HS-5 (cell line): ENCODE measurements around the gene DMAC2L.

ENCODE experiments used
- DNase-seq: peaks from one replicate; pipeline ENCODE4 v3.0.0-alpha.2; 2012; ENCODE audit warnings: low read depth

DMAC2L gene

DNA sequence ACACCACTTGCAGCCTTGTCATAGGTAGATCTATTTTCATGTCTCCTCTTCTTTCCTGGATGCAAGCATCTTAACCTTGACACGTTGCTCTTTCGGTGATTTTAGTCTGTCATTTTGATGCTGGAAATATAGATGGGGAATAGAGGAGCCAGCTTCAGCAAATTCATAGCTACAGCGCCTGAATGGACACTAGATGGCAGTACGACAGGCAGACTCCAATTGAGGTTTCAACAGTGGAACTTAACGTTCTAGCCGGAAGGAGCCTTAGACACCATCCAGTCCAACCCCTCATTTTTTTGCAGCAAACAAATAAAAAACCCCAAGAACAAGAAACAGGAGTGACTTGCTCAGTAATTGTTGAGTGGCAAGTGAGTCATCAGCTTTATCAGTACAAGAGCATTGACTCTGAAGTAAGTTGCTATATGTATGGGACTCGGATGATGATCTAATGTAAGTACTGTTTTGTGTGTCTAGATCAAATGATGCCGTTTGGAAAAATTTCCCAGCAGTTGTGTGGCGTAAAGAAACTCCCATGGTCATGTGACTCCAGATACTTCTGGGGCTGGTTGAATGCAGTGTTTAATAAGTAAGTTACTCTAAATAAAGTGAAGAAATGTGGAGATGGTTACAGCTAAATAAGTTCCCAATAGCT lies 9.0 kb downstream of the DMAC2L start:
- DNase-seq, result peak; percentile 93

DNA sequence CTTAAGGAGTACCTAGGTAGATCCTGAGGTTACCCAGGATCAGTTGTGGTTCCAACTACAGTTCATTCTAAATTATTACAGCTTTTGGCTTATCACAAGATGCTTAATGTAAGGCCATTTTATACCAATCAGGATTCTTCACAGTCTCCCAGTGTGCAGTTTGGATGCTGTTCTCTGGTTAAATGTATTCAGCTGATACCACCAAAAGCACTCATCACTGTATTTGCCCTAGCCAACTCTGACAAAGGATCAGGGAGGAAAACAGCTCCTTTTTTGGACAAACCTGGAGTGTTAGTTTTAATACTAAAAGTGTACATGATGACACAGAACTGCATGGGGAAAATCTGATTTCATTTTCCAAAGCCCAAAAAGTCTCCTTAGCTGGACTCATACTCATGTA lies 19.5 kb downstream of the DMAC2L start:
- no peak for DNase-seq

DNA sequence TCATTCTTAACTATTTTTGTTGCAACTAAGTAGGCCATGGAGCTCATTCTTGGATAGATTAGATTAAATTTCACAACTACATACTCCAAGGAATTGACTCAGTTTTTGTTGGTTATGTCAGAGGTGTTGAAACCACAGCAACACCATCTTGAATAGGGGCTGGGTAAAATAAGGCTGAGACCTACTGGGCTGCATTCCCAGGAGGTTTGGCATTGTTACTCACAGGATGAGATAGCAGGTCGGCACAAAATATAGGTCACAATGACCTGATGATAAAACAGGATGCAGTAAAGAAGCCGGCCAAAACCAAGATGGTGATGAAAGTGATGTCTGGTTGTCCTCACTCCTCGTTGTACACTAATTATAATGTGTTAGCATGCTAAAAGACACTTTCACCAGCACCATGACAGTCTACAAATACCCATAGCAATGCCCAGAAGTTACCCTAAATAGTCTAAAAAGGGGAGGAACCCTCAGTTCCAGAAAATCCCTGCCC lies 20.9 kb downstream of the DMAC2L start:
- DNase-seq, result peak; percentile 92

DNA sequence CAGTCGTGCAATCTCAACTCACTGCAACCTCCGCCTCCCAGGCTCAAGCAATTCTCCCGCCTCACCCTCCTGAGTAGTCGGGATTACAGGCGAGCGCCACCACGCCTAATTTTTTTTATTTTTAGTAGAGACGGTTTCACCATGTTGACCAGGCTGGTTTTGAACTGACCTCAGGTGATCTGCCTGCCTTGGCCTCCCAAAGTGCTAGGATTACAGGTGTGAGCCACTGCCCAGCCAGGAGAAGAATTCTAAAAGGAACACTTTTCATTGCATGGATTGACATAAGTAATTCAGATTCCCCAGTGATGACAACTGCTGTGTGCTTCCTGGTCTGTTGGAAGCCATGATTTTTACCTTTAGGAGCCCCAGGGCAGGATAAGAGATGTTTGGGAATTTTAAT lies 22.1 kb downstream of the DMAC2L start:
- no peak for DNase-seq

DNA sequence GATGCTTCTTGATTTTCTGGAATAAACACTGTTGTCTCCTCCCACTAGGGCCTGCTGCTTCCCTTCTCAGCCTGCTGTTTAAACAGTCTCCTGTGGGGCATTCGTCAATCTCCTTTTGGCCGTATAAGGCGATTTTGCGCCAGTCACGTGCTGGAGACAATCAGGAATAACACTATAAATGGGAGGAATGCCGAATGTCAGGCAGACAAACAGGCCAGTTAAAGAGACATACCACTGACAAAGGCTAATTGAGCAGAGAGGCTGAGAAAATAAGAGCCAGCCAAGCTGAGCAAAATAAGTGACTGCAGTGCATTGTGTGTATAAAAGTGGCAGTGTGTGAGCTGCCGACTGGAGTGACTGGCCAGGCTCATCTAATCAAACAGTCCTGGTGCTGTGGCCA lies 23.3 kb downstream of the DMAC2L start:
- no peak for DNase-seq

DNA sequence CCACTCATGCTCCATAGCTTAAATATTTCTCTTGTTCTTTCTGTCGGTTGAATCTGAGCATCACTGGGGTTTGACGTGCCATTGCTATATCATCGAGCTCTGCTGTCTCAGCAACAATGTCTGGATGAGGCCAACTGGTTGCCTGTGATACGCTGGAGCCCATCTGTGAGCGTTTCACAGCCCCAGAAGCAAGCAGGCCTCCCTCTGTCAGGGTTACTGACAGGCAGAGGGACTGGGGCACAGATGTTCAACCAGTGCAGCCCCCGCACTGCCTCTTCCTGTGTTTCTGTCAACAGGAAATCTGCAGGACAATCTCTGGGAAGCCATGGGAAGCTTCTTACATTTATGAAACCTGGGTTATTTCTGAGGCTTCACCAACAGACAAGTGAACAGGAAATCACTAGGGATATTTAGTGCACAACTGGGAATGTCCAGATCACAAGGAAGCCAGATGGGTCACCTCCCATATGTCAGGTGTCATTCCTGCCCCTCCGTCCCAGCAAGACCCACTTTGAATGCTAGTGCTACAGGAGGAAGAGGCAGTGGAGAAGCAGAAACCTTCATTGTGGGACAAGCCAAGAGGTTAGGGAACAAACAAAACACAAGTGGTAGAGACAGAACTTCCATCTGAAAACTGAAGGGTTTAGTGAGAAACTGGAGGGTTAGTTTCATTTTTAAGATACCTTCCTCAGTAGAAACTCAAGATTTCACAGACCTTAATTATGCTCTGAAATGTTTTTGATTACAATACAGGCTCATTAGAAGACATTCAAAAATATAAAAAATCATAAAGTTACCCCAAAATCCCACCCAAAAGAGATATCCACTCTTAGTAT lies 24.1 kb downstream of the DMAC2L start:
- no peak for DNase-seq

DNA sequence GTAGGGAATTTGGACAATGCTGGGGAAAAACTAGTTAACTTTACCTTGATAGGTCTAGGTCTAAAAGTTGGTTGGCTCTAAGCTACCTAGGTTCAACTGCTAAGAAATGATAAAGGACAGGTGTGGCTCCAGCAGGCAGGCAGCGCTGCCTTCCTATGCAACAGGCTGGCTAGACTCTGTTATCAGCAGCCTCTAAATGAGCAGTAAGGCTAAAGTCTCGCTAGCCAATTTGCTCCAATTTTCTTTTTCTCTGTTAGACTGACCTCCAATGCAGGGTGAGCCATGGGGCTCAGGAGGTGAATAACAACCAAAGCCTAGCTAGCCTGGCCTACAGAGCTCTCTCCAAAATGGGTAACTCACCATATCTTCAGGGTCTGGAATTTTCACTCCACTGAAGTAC lies 26.5 kb downstream of the DMAC2L start:
- DNase-seq, result no peak

DNA sequence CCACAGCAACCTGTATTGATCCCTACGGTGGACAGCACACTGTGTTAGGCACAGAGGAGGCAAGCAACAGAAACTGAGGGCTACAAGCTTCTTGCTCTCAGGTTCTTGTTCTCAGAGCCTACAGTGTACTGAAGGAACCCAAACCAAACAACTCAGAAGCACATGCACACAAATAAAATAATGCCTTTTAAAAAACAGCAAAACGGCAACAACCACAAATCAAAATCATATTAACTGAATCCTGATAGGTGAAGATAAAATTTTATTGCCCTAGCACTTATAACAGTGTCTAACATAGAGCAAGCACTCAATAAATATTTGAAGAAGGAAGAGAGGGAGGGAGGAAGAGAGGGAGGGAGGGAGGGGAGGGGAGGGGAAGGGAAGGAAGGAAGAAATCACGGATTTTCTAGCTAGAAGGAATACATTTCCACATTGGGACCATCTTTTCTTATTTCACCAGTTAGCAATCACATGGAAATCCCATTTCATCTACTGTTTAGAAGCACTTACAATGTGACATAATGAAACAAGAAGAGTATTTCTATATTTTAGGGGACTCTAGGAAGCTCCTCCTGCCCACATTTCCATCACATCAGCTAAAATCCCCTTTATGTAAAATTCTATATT lies 27.2 kb downstream of the DMAC2L start:
- DNase-seq, result no peak

DNA sequence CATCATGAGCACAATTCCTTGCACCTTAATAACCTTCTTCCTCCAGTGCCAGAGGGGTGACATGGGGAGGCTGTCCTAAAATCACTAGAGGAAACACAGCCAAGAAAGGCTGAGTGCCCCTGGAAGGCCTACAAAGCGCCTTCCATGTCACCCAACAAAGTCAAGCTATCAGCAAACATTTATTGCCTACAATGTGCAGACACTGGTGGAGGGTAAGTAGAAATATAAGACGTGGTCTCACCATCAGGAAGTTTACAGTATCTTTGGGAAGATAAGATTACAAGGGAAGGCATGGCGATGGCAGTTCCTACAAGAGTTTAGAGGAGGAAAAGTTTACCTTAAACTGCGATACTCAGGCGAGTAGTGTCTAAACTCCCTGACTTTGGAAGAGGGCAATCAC lies 27.9 kb downstream of the DMAC2L start:
- DNase-seq, result no peak

DNA sequence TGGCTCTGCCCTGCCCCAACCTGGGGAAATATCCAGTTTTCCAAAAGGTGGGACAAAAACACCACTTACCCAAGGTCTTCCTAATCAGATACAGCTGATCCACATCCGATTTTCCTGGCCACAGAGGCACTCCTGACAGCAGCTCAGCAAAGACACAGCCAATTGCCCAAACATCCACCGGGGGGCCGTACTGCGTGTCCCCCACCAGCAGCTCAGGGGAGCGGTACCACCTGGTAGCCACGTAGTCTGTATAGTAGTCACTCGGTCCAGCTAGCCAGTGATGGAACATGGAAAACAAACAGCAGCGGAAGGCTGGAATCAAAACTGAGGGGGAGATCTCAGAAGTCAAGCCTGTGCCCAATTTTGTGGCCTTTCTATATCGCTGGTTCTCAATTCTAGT lies 28.8 kb downstream of the DMAC2L start:
- no peak for DNase-seq

DNA sequence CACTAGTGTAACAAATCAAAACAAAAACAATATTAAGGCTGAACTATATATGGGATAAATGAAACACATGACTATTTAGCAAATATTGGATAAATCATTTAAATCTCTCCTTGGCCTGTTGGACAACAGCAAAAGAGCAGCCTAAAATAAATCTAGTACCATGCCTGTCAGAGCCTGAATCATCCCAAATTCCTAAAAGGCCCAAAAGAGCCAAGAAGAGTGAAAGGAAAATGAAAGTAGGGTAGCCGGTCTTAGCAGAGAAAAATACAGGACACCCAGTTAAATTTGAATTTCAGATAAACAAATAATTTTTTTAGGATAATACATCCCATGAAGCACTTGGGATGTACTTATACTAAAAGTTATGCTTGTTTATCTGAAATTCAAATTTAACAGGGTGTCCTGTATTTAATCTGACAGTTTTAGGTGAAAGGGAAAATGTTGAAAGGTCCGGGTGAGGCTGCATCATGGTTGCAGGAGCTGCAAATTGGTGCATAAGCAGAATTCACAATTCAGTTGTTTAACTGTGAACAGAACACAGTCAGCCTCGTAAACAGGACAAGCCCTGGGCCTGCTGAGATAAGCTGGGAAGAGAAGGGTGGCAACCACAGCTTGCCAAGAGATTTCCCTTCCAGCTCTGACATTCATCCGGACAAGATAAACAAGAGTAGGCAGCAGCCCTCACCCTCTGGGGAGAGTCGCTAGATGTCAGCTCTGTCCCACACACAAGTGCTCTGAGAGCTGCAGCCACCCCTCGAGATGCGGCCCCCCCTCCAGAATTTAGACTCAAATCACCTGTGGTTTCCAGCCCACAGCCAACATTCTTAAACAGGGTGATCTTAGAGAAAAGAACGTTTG lies 30.3 kb downstream of the DMAC2L start:
- DNase-seq, result no peak

DNA sequence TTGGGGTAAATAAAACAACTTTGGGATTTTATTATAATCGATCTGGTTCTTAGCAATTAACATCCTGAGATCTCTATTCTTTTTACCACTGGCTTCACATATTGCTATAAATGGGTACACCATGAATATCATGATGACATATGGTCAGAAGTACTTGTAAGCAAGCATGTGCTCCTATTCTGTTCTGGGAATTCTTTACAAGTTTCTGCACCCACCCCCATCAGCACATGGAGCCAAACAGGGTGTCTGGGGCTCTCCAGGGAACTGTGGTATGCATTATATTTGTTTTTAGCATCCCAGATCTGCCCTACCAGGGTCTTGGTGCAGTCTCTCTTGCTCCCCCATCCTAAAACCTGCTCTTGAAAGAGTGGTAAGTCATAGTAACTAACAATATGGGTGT lies 31.3 kb downstream of the DMAC2L start:
- DNase-seq, result no peak

DNA sequence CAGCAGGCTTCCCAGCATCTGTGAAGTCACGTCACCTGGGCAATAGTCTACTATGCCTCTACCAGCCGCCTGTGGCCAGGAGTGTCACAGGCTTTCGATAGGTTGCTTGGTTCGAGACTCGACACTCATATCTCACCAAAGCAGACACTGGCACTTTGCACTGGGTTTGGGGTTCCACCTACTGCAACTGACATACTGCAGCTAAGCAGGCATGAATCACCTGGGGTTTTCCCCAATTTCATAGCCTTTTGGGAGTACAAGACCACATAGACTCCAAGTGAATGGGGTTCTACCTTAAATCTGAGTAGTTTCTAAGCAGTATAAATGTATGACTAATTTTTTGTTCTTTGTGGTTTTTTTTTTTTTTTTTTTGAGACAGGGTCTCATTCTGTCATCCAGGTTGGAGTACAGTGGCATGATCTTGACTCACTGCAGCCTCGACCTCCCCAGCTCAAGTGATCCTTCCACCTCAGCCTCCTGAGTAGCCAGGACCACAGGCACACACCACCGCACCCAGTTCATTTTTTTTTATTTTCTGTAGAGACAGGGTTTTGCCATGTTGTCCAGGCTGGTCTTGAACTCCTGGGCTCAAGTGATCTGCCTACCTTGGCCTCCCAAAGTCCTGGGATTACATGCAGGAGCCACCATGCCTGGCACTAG lies 32.1 kb downstream of the DMAC2L start:
- DNase-seq, result no peak

DNA sequence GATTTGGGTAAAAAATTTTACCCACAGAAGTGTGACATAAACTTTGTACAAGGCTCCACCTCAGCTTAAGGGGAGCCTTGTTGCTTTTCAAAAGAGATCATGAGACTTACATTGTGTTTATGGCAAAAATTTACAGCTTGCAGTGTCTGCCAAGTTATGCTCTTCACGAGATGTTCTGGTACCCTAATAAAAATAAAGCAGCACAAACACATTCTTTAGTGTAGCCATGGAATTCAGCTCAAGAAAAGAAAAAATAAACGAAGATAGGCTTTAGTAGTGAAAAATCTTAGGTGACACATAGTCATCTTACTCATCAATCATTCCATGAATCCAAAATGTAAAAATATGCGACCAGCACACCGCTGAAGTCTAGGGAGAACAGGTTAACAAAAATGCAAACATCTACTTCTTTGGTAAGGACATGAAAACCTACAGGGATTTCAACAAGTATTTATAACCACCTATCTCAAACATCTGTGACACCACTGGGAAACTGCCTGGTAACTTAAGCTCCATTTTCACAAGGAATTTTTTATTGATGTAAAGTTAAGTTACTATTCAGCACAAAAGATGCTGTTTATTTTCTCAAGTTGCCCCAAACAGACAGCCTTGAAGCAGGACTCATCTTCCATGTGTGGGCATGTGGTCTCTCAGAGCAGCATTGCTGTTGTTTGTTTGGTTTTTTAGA lies 32.9 kb downstream of the DMAC2L start:
- DNase-seq, result no peak

DNA sequence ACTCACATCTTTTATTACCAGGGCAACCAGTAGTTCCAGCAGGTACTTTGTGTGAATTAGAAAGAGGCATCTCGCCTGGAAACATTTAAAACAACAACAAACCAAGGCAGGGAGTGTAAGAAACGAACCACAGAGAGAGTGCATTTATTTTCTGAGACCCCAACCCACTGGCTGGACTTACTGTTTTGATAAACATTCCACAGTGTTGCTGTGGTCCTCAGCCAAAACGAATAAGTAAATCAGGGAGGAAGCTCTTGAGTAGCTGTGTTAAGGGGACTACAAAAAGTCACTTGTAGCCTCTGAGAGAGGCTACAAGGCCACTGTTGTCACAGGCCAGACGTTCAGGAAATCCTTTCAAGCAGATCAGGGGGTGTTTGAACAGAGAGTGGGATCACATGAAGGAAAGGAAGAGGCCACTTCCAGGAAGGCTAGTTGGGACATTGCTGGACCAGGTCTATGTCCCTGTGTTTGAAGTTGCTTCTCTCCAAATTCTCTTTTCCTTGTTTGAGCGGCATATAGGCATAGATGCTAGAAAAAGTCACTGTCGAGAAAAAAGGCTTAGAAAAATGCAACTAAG lies 33.8 kb downstream of the DMAC2L start:
- DNase-seq, result no peak

DNA sequence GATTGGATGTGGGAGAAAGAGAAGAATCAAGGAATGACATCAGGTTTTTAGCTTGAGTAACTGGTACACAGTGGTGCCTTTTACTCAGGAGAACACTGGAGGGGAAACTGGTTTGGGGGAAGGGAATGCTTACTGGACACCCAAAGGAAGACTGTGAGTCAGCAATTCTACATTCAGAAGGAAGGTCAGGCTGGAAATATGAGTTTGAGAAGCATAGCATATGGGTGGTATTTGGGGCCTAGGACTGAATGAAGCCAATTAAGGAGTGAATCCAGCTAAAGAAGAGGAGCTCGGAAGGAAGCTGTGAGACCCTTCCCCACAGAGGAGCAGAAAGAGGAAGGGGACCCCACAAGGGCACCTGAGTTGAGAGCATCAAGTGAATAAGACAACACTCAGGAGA lies 35.4 kb downstream of the DMAC2L start:
- no peak for DNase-seq

DNA sequence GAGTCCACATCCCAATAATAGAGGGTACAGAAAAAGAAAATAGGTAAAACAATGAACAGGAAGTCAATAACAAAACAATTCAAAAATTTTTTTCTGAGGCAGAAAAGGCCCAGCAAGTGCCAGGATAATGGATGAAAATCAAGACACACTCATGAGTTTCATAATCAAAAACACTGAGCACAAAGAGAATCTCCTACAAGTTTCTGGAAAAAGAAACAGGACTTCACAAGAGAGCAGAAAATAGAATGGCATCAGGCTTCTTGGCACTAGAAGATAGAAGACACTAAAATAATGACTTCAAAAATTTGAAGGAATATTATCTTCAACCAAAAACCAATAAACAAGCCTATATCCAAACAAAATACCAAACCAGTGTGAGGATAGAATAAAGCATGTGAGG lies 36.8 kb downstream of the DMAC2L start:
- DNase-seq, result no peak

DNA sequence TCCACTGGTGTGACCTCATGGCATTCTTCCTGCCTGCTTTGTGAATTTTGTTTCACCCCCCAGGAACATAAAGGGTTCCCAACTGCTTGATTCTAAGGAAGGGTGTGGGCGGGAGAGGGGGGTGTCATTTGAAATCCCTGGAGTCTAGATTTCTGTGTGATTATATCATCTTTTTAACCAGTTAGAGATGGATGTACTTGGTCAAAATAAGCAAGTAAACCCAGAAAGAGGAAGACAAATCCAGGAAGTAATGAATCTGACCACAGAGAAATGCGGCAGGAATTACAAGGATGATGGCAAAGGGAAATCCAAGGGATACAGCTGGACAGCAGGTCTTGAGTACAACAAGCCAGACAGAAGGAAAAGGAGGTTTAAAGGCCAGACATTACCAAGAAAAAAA lies 38.9 kb downstream of the DMAC2L start:
- no peak for DNase-seq

DNA sequence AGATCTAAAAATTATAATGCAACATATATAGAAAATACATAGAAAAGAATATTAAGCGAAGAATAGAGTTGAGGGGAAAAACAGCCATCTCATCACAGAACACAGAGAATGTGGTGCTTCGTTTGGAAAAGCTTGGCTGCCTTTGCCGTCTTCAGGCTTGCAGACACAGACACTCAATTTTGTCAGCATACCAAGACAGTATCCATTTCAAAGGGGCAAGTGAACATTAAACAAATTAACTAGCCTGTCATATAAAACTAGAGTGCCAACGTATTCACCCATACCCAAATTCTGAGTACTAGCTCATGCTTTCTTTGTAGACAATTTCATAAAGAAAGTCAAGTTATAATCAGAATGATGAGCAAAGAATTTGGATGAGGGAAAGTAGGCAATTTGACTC lies 40.5 kb downstream of the DMAC2L start:
- no peak for DNase-seq

DNA sequence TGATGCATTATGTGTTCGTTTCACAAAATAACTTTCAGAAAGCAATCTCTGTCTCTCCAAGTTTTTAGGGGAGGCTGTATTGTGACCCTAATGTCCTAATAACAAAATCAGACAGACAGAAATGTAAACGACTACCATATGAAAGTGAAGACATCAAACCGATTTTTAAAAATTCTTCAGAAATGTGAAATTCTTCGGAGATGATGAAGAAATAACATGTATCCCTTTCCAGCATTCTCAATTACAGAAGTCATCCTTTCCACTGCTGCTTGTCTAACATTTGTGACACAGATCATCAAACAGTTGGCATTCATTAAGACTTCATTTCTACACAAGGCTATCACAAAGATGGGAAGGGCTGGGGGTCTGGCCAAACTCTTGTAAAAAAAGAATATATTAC lies 41.0 kb downstream of the DMAC2L start:
- no peak for DNase-seq

DNA sequence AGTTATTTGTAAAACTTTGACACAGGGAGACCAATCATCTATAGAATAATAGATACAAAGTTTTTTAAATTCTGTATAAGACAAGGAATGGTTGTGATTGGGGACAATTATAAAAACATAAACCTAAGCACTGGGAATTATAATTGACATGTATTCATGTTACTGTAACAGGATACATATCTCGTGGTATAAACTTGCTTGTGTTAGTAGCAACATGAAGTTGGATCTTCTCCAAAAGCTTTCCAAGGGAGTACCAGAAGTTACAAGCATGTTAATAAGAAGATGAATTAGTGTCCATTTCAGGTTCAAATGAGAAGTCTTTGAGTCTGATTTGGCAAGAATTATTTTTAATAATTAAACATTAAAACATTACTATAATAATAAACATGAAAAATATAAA lies 42.4 kb downstream of the DMAC2L start:
- no peak for DNase-seq
